IMR-90 (cell line): Measurements from ENCODE around the gene LRP5. TPM values are rescaled to one million over a fixed set of nuclear protein-coding genes. Genes with fewer than 3 reads are reported as not detected.

ENCODE experiments used
- ATAC-seq: fragments of 200-7000 bp; cut with Tn5 transposase; 2 replicates; pipeline ENCODE4 v1.9.1; 2020; ENCODE audit warnings: low read depth, mild to moderate bottlenecking, moderate library complexity
- BruUV-seq: library from RNA; stranded (reverse); fragments of 400-500 nt; replicated peaks from 2 replicates; lab custom pipeline; 2021; lab: Mats Ljungman, UMichigan
- CTCF ChIA-PET: fragments of 300-600 bp; formaldehyde crosslinking; extraction: SDS; loops from one replicate; lab custom pipeline; 2021; ENCODE audit warnings: antibody characterized with exemption; lab: Yijun Ruan, JAX
- POLR2A ChIA-PET: fragments of 300-600 bp; sonication (Branson Sonifier 250); formaldehyde crosslinking; loops from one replicate; lab custom pipeline; 2022; ENCODE audit warnings: antibody characterized with exemption; ENCODE audit not compliant: unreplicated experiment; lab: Charles Lee
- DNase-seq: peaks from one replicate; pipeline ENCODE4 v3.0.0; 2013
- H2AFZ ChIP-seq: replicated peaks from 2 replicates; pipeline ENCODE3; 2013; ENCODE audit warnings: low read length, mild to moderate bottlenecking; ENCODE audit not compliant: poor library complexity
- H2AK5ac ChIP-seq: 2 replicates; pipeline ENCODE4 v1.6.1; 2013; ENCODE audit warnings: low read depth, low read length, inconsistent platforms
- H2AK9ac ChIP-seq: replicated peaks from 2 replicates; pipeline ENCODE3; 2013; ENCODE audit warnings: mild to moderate bottlenecking, low read depth, low read length, moderate library complexity; ENCODE audit not compliant: poor library complexity
- H2BK120ac ChIP-seq: 2 replicates; pipeline ENCODE4 v1.6.1; 2013; ENCODE audit warnings: low read depth, low read length, inconsistent platforms
- H2BK15ac ChIP-seq: 3 replicates; pipeline ENCODE4 v1.6.1; 2013; ENCODE audit warnings: low read depth, low read length, inconsistent platforms
- H2BK20ac ChIP-seq: 2 replicates; pipeline ENCODE4 v1.6.1; 2013; ENCODE audit warnings: low read depth, mild to moderate bottlenecking, inconsistent platforms, low read length, moderate library complexity
- H2BK5ac ChIP-seq: 2 replicates; pipeline ENCODE4 v1.6.1; 2013; ENCODE audit warnings: mild to moderate bottlenecking, low read depth, low read length, inconsistent platforms; ENCODE audit not compliant: poor library complexity, severe bottlenecking
- H3K14ac ChIP-seq: replicated peaks from 2 replicates; pipeline ENCODE4 v1.6.1; 2013; ENCODE audit warnings: low read depth, low read length, inconsistent platforms
- H3K18ac ChIP-seq: 2 replicates; pipeline ENCODE4 v1.6.1; 2013; ENCODE audit warnings: low read depth, low read length, control low read depth
- H3K23ac ChIP-seq: 2 replicates; pipeline ENCODE4 v1.6.1; 2013; ENCODE audit warnings: low read depth, low read length, inconsistent platforms
- H3K27ac ChIP-seq: 2 replicates; pipeline ENCODE4 v1.5.1; 2013; ENCODE audit warnings: mild to moderate bottlenecking, control low read depth, low read length; ENCODE audit not compliant: insufficient read depth
- H3K27me3 ChIP-seq: 2 replicates; pipeline ENCODE4 v1.6.1; 2013; ENCODE audit warnings: low read length; ENCODE audit not compliant: control insufficient read depth, insufficient read depth
- H3K36me3 ChIP-seq: 2 replicates; pipeline ENCODE4 v1.6.1; 2013; ENCODE audit warnings: low read length, mixed read lengths; ENCODE audit not compliant: control insufficient read depth, insufficient read depth
- H3K4ac ChIP-seq: 2 replicates; pipeline ENCODE4 v1.6.1; 2013; ENCODE audit warnings: low read depth, low read length, inconsistent platforms
- H3K4me1 ChIP-seq: 2 replicates; pipeline ENCODE4 v1.6.1; 2013; ENCODE audit warnings: low read length, mixed read lengths; ENCODE audit not compliant: control insufficient read depth, insufficient read depth
- H3K4me2 ChIP-seq: 2 replicates; pipeline ENCODE4 v1.6.1; 2013; ENCODE audit warnings: low read depth, mild to moderate bottlenecking, control low read depth, low read length, moderate library complexity
- H3K4me3 ChIP-seq: 2 replicates; pipeline ENCODE4 v1.5.1; 2013; ENCODE audit warnings: low read depth, mild to moderate bottlenecking, control low read depth, low read length, moderate library complexity; ENCODE audit not compliant: insufficient read depth
- H3K56ac ChIP-seq: 2 replicates; pipeline ENCODE4 v1.6.1; 2013; ENCODE audit warnings: low read length, inconsistent platforms; ENCODE audit not compliant: insufficient read depth; ENCODE audit errors: extremely low read depth
- H3K79me1 ChIP-seq, 2 experiments: 2 replicates each; pipeline ENCODE4 v1.6.1; 2013; ENCODE audit warnings: low read length in 2 of 2, inconsistent platforms in 1 of 2, low read depth in 1 of 2
- H3K9ac ChIP-seq: 2 replicates; pipeline ENCODE4 v1.6.1; 2013; ENCODE audit warnings: low read depth, low read length, control low read depth
- H3K9me1 ChIP-seq: 2 replicates; pipeline ENCODE4 v1.6.1; 2013; ENCODE audit warnings: low read length, inconsistent platforms; ENCODE audit not compliant: insufficient read depth
- H3K9me3 ChIP-seq: 2 replicates; pipeline ENCODE4 v1.6.1; 2013; ENCODE audit warnings: low read length; ENCODE audit not compliant: control insufficient read depth, insufficient read depth
- H4K20me1 ChIP-seq: 2 replicates; pipeline ENCODE4 v1.6.1; 2013; ENCODE audit warnings: low read length, inconsistent platforms; ENCODE audit not compliant: insufficient read depth
- H4K5ac ChIP-seq: 2 replicates; pipeline ENCODE4 v1.6.1; 2013; ENCODE audit warnings: mild to moderate bottlenecking, low read depth, low read length, control low read depth
- H4K8ac ChIP-seq, 2 experiments: 2 replicates each; pipeline ENCODE4 v1.6.1; 2013; ENCODE audit warnings: low read depth in 2 of 2, low read length in 2 of 2, control low read depth in 1 of 2, inconsistent platforms in 1 of 2
- H4K91ac ChIP-seq: 2 replicates; pipeline ENCODE4 v1.6.1; 2013; ENCODE audit warnings: low read depth, low read length, inconsistent platforms; ENCODE audit not compliant: insufficient read depth
- BHLHE40 ChIP-seq: fragments of 150-350 bp; IDR thresholded peaks from 2 replicates; pipeline ENCODE4 v1.6.1; 2016; ENCODE audit warnings: mild to moderate bottlenecking, low read depth, low read length
- CEBPB ChIP-seq: IDR thresholded peaks from 2 replicates; pipeline ENCODE4 v1.6.1; 2012; ENCODE audit warnings: low read depth, low read length, improper control_type of control experiment
- CHD1 ChIP-seq: IDR thresholded peaks from 2 replicates; pipeline ENCODE4 v1.6.1; 2012; ENCODE audit warnings: low read depth, low read length, improper control_type of control experiment
- CTCF ChIP-seq: conservative IDR thresholded peaks from 2 replicates; pipeline ENCODE4 v1.5.1; 2012; ENCODE audit warnings: mild to moderate bottlenecking, low read depth, low read length, improper control_type of control experiment
- ELK1 ChIP-seq: fragments of 150-350 bp; IDR thresholded peaks from 2 replicates; pipeline ENCODE4 v1.6.1; 2016; ENCODE audit warnings: low read depth, mild to moderate bottlenecking, low read length, moderate library complexity, borderline replicate concordance
- FOS ChIP-seq: fragments of 150-350 bp; IDR thresholded peaks from 2 replicates; pipeline ENCODE4 v1.6.1; 2016; ENCODE audit warnings: low read depth, low read length
- MAFK ChIP-seq: IDR thresholded peaks from 2 replicates; pipeline ENCODE4 v1.6.1; 2012; ENCODE audit warnings: low read depth, low read length, improper control_type of control experiment
- MAZ ChIP-seq: IDR thresholded peaks from 2 replicates; pipeline ENCODE4 v1.6.1; 2012; ENCODE audit warnings: low read depth, mild to moderate bottlenecking, low read length, improper control_type of control experiment, moderate library complexity, borderline replicate concordance
- MXI1 ChIP-seq: IDR thresholded peaks from 2 replicates; pipeline ENCODE4 v1.6.1; 2012; ENCODE audit warnings: low read depth, mild to moderate bottlenecking, low read length, moderate library complexity, borderline replicate concordance
- NFE2L2 ChIP-seq: fragments of 150-350 bp; IDR thresholded peaks from 2 replicates; pipeline ENCODE4 v1.6.1; 2016; ENCODE audit warnings: low read depth, mild to moderate bottlenecking, low read length
- POLR2A ChIP-seq: IDR thresholded peaks from 2 replicates; pipeline ENCODE4 v1.6.1; 2012; ENCODE audit warnings: mild to moderate bottlenecking, low read depth, low read length
- RAD21 ChIP-seq: IDR thresholded peaks from 2 replicates; pipeline ENCODE4 v1.6.1; 2012; ENCODE audit warnings: low read length, improper control_type of control experiment
- RCOR1 ChIP-seq: IDR thresholded peaks from 2 replicates; pipeline ENCODE4 v1.6.1; 2012; ENCODE audit warnings: mild to moderate bottlenecking, low read length, improper control_type of control experiment; ENCODE audit not compliant: insufficient replicate concordance
- RFX5 ChIP-seq: IDR thresholded peaks from 2 replicates; pipeline ENCODE4 v1.8.0; 2012; ENCODE audit warnings: low read depth, mild to moderate bottlenecking, low read length, moderate library complexity
- SMC3 ChIP-seq: fragments of 150-350 bp; IDR thresholded peaks from 2 replicates; pipeline ENCODE4 v1.6.1; 2016; ENCODE audit warnings: low read depth, mild to moderate bottlenecking, antibody characterized with exemption, low read length, moderate library complexity
- WGBS, 2 experiments: methylation state at CpG; one replicate each; pipeline versions ENCODE4 v1.1.5 to v1.1.7; 2013; ENCODE audit warnings: missing lambda C conversion rate in 2 of 2; ENCODE audit not compliant: insufficient read length in 1 of 2; ENCODE audit errors: extremely low coverage in 2 of 2; 5-methylcytosine and 5-hydroxymethylcytosine counted together
- dilution Hi-C: fragments of 300-500 bp; cut with HindIII; formaldehyde crosslinking; loops from one replicate; pipeline ENCODE4 v1.14.3; 2018; ENCODE audit warnings: low sequenced_read_pairs; ENCODE audit not compliant: unreplicated experiment
- in situ Hi-C: fragments of 300-500 bp; cut with MboI; formaldehyde crosslinking; loops from 3 replicates; pipeline ENCODE4 v1.14.3; 2019; ENCODE audit warnings: low sequenced_read_pairs, inconsistent platforms, mixed read lengths
- intact Hi-C: fragments of 100-400 bp; cut with micrococcal nuclease; formaldehyde crosslinking; loops from 2 replicates; pipeline ENCODE4 v1.10.0; 2022
- polyA plus RNA-seq, 3 experiments: library from polyadenylated mRNA; depleted of rRNA; stranded (reverse); fragments of >200 nt; gene quantifications; 2 replicates each; pipeline ENCODE4 v1.2.3, GENCODE V29; 2012; ENCODE audit warnings: low replicate concordance in 1 of 3
- total RNA-seq: library from RNA; depleted of rRNA; stranded (reverse); fragments of >200 nt; gene quantifications from 2 replicates; pipeline ENCODE4 v1.2.3, GENCODE V29; 2012
- TF ChIP-seq, protein P1 (sequence below): fragments of 150-350 bp; IDR thresholded peaks from 2 replicates; pipeline ENCODE4 v1.6.1; 2017; ENCODE audit warnings: mild to moderate bottlenecking, antibody characterized with exemption, low read length, low read depth

The LRP5 gene
- total and polyA plus RNA-seq, 2 of the 4 experiments (the other 2 are of a cell fraction): 10.4 to 15.0 TPM

GRCh38 chr11:68402355-68403031, 90.1 kb downstream of the LRP5 start:
- BruUV-seq: no TSS peak
- dilution Hi-C loops: no loop called here
- 93% methylated on average over 3 of the region's 15 CpGs; no CpG with 5 or more reads in 1 of the 2 experiments for WGBS, 2 experiments

More at GRCh38 chr11:68402355-68403031, 90.1 kb downstream of the LRP5 start:
- TF ChIP-seq RAD21 (no peak), RFX5 (no peak), MAZ (no peak), ELK1 (no peak), MXI1 (no peak), NFE2L2 (no peak), POLR2A (no peak), SMC3 (no peak), RCOR1 (no peak), MAFK (no peak), CHD1 (no peak), FOS (no peak), BHLHE40 (no peak), CTCF (no peak), CEBPB (no peak)
- TF ChIP-seq, protein P1, sequence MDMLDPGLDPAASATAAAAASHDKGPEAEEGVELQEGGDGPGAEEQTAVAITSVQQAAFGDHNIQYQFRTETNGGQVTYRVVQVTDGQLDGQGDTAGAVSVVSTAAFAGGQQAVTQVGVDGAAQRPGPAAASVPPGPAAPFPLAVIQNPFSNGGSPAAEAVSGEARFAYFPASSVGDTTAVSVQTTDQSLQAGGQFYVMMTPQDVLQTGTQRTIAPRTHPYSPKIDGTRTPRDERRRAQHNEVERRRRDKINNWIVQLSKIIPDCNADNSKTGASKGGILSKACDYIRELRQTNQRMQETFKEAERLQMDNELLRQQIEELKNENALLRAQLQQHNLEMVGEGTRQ: no peak
- Histone ChIP-seq H3K4me2 (no peak overlapping the region), H2BK20ac (no peak overlapping the region), H3K36me3 (peaks cover 29% of the 10 kb centered on the region), H3K14ac (no peak overlapping the region), H3K18ac (no peak overlapping the region), H3K4me3 (no peak overlapping the region), H3K4me1 (no peaks in the 10 kb centered on the region; the same call in 1 of the 2 replicates), H3K9me1 (peaks cover 6% of the 10 kb centered on the region; the same call in 1 of the 2 replicates), H3K9me3 (no peaks in the 10 kb centered on the region), H3K27me3 (no peaks in the 10 kb centered on the region), H2AFZ (no peak overlapping the region), H3K4ac (no peak overlapping the region), H3K9ac (no peak overlapping the region), H2AK9ac (no peak overlapping the region), H4K8ac (no peak overlapping the region), H2BK15ac (no peak overlapping the region), H2BK5ac (no peak overlapping the region), H3K27ac (no peak overlapping the region), H2BK120ac (no peak overlapping the region), H4K91ac (no peak overlapping the region), H3K23ac (no peak overlapping the region), H3K79me1 (no peaks in the 10 kb centered on the region; a peak in 2 of 4 replicates), H4K20me1 (peaks cover 4% of the 10 kb centered on the region; the same call in 1 of the 2 replicates), H2AK5ac (no peak overlapping the region), H4K5ac (no peak overlapping the region), H3K56ac (no peak overlapping the region)
- in situ Hi-C loops: no loop called here
- intact Hi-C loops: no loop called here
- ATAC-seq (no peak), DNase-seq (no peak)
- ChIA-PET CTCF (no interaction called here), POLR2A (no interaction called here)
